Fibroblast of pulmonary artery (primary cell): ENCODE results near the gene ASTN2.

Experiments used
- DNase-seq: peaks from one replicate; pipeline ENCODE4 v3.0.0-alpha.2; 2010; ENCODE audit warnings: low read depth
- H3K4me3 ChIP-seq: replicated peaks from 2 replicates; pipeline ENCODE4 v1.5.1; 2011; ENCODE audit warnings: low read depth, mild to moderate bottlenecking, control low read depth, low read length, moderate library complexity
- CTCF ChIP-seq: IDR thresholded peaks from 2 replicates; pipeline ENCODE4 v1.5.1; 2011; ENCODE audit warnings: mild to moderate bottlenecking, control low read depth, low read length, inconsistent platforms; ENCODE audit errors: missing control alignments

ASTN2 gene

GRCh38 chr9:117231012-117231411 lies 183.8 kb downstream of the ASTN2 start:
- no peak for TF ChIP-seq CTCF
- no peak overlapping the region for H3K4me3 ChIP-seq
- no peak for DNase-seq

- TF ChIP-seq CTCF = no peak
- DNase-seq = no peak
- no peak overlapping the region for H3K4me3 ChIP-seq
These were observed 190.2 kb downstream of the ASTN2 start for GRCh38 chr9:117224695-117225094.

GRCh38 chr9:117218951-117219350 lies 195.9 kb downstream of the ASTN2 start:
- TF ChIP-seq CTCF = no peak
- H3K4me3 ChIP-seq = no peak overlapping the region
- no peak for DNase-seq

GRCh38 chr9:117214416-117214815 lies 200.4 kb downstream of the ASTN2 start:
- DNase-seq = no peak
- TF ChIP-seq CTCF = no peak
- no peak overlapping the region for H3K4me3 ChIP-seq

GRCh38 chr9:117211280-117211679 lies 203.6 kb downstream of the ASTN2 start:
- DNase-seq = no peak
- no peak for TF ChIP-seq CTCF
- H3K4me3 ChIP-seq = no peak overlapping the region

GRCh38 chr9:117205806-117206205 lies 209.1 kb downstream of the ASTN2 start:
- DNase-seq = peak; percentile 37
- no peak for TF ChIP-seq CTCF
- H3K4me3 ChIP-seq = no peak overlapping the region

GRCh38 chr9:117204971-117205370 lies 209.9 kb downstream of the ASTN2 start:
- TF ChIP-seq CTCF = no peak
- H3K4me3 ChIP-seq = no peak overlapping the region
- no peak for DNase-seq
